ENCODE data around the gene IGF2BP2. TPM values are rescaled to one million over a fixed set of nuclear protein-coding genes. Genes with fewer than 3 reads are reported as not detected.
A peak's percentile ranks its signal among the peaks of the same experiment; 100 is the strongest.
"Not testable (repeated sequence)": the region's sequence is repeated elsewhere in the genome, so short reads cannot be mapped to it uniquely, and the experiment has no call there.

Gene IGF2BP2
- total and polyA plus RNA-seq, 5 donors from 2014 or later: 3.6 TPM; not detected in 4

DNA sequence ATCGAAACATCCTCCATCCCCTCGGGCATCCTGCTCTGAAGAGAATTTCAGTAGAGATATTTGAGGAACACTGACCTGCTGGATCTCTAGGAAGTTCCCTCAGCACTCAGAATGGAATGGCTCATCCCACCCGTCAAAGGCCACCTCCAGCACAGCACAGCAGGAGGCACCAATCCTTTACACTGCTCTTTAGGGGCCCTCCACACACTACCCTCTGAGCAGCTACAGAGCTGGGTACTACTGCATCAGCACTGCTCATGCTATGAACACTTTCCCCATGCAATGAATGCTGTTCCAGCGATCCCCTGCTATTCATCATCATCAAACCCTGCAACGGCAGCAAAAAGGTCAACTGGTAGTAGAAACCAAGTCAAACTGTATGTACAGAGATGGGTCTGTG is 40.5 kb downstream of the IGF2BP2 start:
- ATAC-seq (ENCODE audit: low read depth in 2 of 2) (no peak), DNase-seq (no peak)
- Mint-ChIP-seq H3K4me3 (no peak overlapping the region), H3K27me3 (peaks cover 7% of the 10 kb centered on the region), H3K9me3 (no peaks in the 10 kb centered on the region), H3K36me3 (no peaks in the 10 kb centered on the region), H3K4me1 (no peaks in the 10 kb centered on the region), H3K27ac (no peak overlapping the region)
- Histone ChIP-seq H3K27me3 (ENCODE audit: control insufficient read depth, insufficient read depth, low read length) (no peaks in the 10 kb centered on the region), H3K36me3 (ENCODE audit: control insufficient read depth, insufficient read depth, low read length) (no peaks in the 10 kb centered on the region), H3K9me3 (ENCODE audit: control insufficient read depth in 2 of 2, low read length in 2 of 2) (no peaks in the 10 kb centered on the region), H3K27ac (ENCODE audit: insufficient read depth, low read length, poor library complexity, severe bottlenecking) (no peak overlapping the region), H3K4me1 (ENCODE audit: control insufficient read depth, insufficient read depth, low read length, poor library complexity, severe bottlenecking) (no peaks in the 10 kb centered on the region), H3K4me3 (ENCODE audit: low read depth, low read length) (no peak overlapping the region)

DNA sequence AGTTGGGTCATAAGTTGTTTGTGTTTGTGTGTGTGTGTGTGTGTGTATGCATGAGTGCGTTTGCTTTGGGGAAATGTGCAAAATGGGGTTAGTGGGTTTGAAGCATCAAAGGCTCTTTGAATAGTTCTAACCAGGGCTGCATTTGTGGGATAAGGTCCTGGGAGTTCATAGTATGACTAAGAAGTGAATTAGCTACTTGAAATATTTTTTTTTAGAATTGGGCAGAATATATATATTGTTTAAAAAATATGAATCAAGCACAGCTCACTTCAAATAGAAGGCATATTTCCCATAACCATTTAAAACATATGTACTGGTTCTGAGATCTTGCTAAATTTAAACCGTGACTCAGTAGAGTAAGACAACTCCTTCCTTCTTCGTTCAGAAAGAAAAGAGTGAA is 43.1 kb downstream of the IGF2BP2 start:
- Mint-ChIP-seq H3K27me3 (peaks cover 7% of the 10 kb centered on the region), H3K9me3 (no peaks in the 10 kb centered on the region), H3K36me3 (no peaks in the 10 kb centered on the region), H3K4me3 (no peak overlapping the region), H3K27ac (no peak overlapping the region), H3K4me1 (no peaks in the 10 kb centered on the region)
- Histone ChIP-seq H3K4me1 (ENCODE audit: control insufficient read depth, insufficient read depth, low read length, poor library complexity, severe bottlenecking) (no peaks in the 10 kb centered on the region), H3K4me3 (ENCODE audit: low read depth, low read length) (no peak overlapping the region), H3K27me3 (ENCODE audit: control insufficient read depth, insufficient read depth, low read length) (peaks cover 2% of the 10 kb centered on the region), H3K9me3 (ENCODE audit: control insufficient read depth in 2 of 2, low read length in 2 of 2) (no peaks in the 10 kb centered on the region), H3K36me3 (ENCODE audit: control insufficient read depth, insufficient read depth, low read length) (no peaks in the 10 kb centered on the region), H3K27ac (ENCODE audit: insufficient read depth, low read length, poor library complexity, severe bottlenecking) (no peak overlapping the region)
- no peak for DNase-seq
- no peak for ATAC-seq (ENCODE audit: low read depth in 2 of 2)

DNA sequence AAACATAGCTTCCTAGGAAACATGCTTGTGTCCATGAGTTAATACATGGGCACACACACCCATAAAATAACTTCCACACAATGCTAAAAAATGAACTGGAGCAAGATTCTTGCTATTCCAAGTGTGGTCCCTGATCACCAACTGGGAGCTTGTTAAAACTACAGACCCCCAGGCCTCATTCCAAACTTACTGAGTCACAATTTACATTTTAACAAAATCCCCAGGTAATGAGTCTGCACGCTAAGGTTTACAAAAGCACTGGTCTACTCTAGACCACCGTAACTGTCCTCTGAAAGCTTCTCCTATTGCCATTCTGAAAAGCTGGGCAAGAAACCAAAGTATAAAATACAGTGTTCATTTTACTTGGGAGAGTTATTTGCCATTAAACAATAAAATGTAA is 45.4 kb downstream of the IGF2BP2 start:
- no peaks in the 10 kb centered on the region for H3K4me1 Mint-ChIP-seq

DNA sequence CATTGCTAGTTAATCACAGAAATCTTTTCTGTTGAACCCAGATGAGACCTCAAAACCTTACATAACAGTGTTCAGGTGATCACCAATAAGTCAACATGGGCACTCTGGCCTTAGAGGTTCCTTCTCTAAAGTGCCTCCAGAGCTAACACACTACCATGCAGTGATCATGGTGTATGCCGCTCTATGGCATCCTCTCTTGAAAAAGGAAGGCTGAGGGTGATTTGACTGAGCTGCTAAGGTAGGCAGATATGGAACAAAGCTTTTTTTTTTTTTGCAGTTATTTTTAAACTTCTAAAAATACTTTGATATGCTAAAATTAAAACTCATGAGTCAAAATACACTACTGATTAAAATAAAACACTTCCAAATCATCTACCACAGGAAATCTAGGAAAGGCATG is 46.0 kb downstream of the IGF2BP2 start:
- no peaks in the 10 kb centered on the region for H3K36me3 Mint-ChIP-seq
- Histone ChIP-seq H3K9me3 (ENCODE audit: control insufficient read depth in 2 of 2, low read length in 2 of 2) (no peaks in the 10 kb centered on the region), H3K4me1 (ENCODE audit: control insufficient read depth, insufficient read depth, low read length, poor library complexity, severe bottlenecking) (no peaks in the 10 kb centered on the region), H3K27me3 (ENCODE audit: control insufficient read depth, insufficient read depth, low read length) (peaks cover 2% of the 10 kb centered on the region), H3K4me3 (ENCODE audit: low read depth, low read length) (no peak overlapping the region), H3K36me3 (ENCODE audit: control insufficient read depth, insufficient read depth, low read length) (no peaks in the 10 kb centered on the region), H3K27ac (ENCODE audit: insufficient read depth, low read length, poor library complexity, severe bottlenecking) (no peak overlapping the region)
- ATAC-seq (ENCODE audit: low read depth in 2 of 2) (no peak), DNase-seq (no peak)
- H3K4me3 Mint-ChIP-seq: no peak overlapping the region
- H3K4me1 Mint-ChIP-seq: peaks cover 0 to 2% (median 0%) of the 10 kb centered on the region in 4 donors
- H3K27ac Mint-ChIP-seq: no peak overlapping the region
- peaks cover 0 to 3% (median 0%) of the 10 kb centered on the region in 7 donors for H3K9me3 Mint-ChIP-seq
- H3K27me3 Mint-ChIP-seq: peaks cover 7% of the 10 kb centered on the region

More for the DNA sequence above, 45.4 kb downstream of the IGF2BP2 start:
- Histone ChIP-seq H3K9me3 (ENCODE audit: control insufficient read depth in 2 of 2, low read length in 2 of 2) (no peaks in the 10 kb centered on the region), H3K27me3 (ENCODE audit: control insufficient read depth, insufficient read depth, low read length) (peaks cover 2% of the 10 kb centered on the region), H3K4me3 (ENCODE audit: low read depth, low read length) (no peak overlapping the region), H3K4me1 (ENCODE audit: control insufficient read depth, insufficient read depth, low read length, poor library complexity, severe bottlenecking) (no peaks in the 10 kb centered on the region), H3K27ac (ENCODE audit: insufficient read depth, low read length, poor library complexity, severe bottlenecking) (no peak overlapping the region), H3K36me3 (ENCODE audit: control insufficient read depth, insufficient read depth, low read length) (no peaks in the 10 kb centered on the region)
- ATAC-seq (ENCODE audit: low read depth in 2 of 2) (no peak), DNase-seq (no peak)
- Mint-ChIP-seq H3K36me3 (no peaks in the 10 kb centered on the region), H3K27me3 (peaks cover 7% of the 10 kb centered on the region), H3K9me3 (peaks cover 0 to 3% (median 0%) of the 10 kb centered on the region in 7 donors), H3K27ac (no peak overlapping the region), H3K4me3 (no peak overlapping the region)

DNA sequence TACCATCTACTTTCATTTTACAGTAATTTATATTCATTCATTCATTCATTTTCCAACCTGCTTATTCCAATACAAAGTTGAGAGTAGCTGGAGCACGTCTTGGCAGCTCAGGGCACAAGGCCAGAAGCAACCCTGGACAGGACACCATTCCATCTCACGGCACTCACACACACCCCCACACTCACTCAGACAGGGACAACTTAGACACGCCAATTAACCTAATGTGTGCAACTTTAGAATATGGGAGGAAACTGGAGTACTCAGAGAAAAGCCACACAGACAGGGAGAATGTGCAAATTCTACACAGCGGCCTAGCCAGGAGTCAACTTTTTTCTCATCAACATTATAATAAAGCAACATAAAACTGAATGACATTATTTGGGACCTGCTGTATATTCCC is 46.7 kb downstream of the IGF2BP2 start:
- Mint-ChIP-seq H3K4me3 (no peak overlapping the region), H3K27ac (no peak overlapping the region), H3K27me3 (peaks cover 8% of the 10 kb centered on the region), H3K9me3 (peaks cover 0 to 3% (median 0%) of the 10 kb centered on the region in 7 donors), H3K36me3 (no peaks in the 10 kb centered on the region), H3K4me1 (peaks cover 0 to 3% (median 0%) of the 10 kb centered on the region in 4 donors)
- DNase-seq (no peak), ATAC-seq (ENCODE audit: low read depth in 2 of 2) (no peak)
- Histone ChIP-seq H3K9me3 (ENCODE audit: control insufficient read depth in 2 of 2, low read length in 2 of 2) (no peaks in the 10 kb centered on the region), H3K4me1 (ENCODE audit: control insufficient read depth, insufficient read depth, low read length, poor library complexity, severe bottlenecking) (no peaks in the 10 kb centered on the region), H3K27ac (ENCODE audit: insufficient read depth, low read length, poor library complexity, severe bottlenecking) (no peak overlapping the region), H3K27me3 (ENCODE audit: control insufficient read depth, insufficient read depth, low read length) (peaks cover 2% of the 10 kb centered on the region), H3K4me3 (ENCODE audit: low read depth, low read length) (no peak overlapping the region), H3K36me3 (ENCODE audit: control insufficient read depth, insufficient read depth, low read length) (no peaks in the 10 kb centered on the region)

DNA sequence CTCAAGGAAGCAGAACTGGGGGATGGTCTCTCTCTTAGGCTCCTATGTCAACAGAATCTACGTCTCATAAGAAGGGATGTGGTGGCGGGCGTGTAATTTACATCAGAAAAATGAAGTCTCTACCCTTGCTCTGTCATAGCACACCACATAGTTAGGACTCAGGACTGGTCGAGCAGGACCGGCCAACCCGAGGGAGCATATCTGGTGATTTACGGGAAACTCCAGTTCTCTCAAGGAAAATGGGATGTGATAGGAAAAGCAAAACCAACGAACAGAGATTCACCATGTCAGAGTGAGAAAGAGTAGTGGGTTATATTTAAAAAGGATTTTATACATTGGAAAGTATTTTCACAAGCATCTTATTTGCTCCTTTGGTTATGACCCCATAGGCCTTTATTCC is 54.7 kb downstream of the IGF2BP2 start:
- no peak for ATAC-seq (ENCODE audit: low read depth in 2 of 2)
- Mint-ChIP-seq H3K4me1 (peaks cover 0 to 3% (median 0%) of the 10 kb centered on the region in 4 donors), H3K27me3 (peaks cover 19% of the 10 kb centered on the region), H3K4me3 (no peak overlapping the region), H3K36me3 (no peaks in the 10 kb centered on the region), H3K9me3 (peaks cover 0 to 2% (median 0%) of the 10 kb centered on the region in 7 donors), H3K27ac (no peak overlapping the region)
- no peaks in the 10 kb centered on the region for H3K27me3 ChIP-seq (ENCODE audit: control insufficient read depth, insufficient read depth, low read length)
- no peak overlapping the region for H3K4me3 ChIP-seq (ENCODE audit: low read depth, low read length)
- no peak for DNase-seq
- no peaks in the 10 kb centered on the region for H3K9me3 ChIP-seq (ENCODE audit: control insufficient read depth in 2 of 2, low read length in 2 of 2)
- H3K36me3 ChIP-seq (ENCODE audit: control insufficient read depth, insufficient read depth, low read length): no peaks in the 10 kb centered on the region
- H3K27ac ChIP-seq (ENCODE audit: insufficient read depth, low read length, poor library complexity, severe bottlenecking): no peak overlapping the region
- H3K4me1 ChIP-seq (ENCODE audit: control insufficient read depth, insufficient read depth, low read length, poor library complexity, severe bottlenecking): no peaks in the 10 kb centered on the region

DNA sequence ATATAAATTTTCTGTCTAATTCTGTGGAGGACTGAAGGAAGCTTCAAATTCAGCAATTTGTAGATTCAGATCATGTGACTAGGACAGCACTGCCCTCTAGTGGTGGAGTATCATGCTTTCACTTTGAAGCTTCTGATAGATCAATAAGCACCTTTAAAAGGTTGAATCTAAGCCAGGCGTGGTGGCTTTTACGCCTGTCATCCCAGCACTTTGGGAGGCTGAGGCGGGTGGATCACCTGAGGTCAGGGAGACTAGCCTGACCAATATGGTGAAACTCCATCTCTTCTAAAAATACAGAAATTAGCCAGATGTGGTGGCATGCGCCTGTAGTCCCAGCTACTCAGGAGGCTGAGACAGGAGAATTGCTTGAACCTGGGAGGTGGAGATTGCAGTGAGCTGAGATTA is 56.3 kb downstream of the IGF2BP2 start:
- not testable (repeated sequence) for H3K27ac ChIP-seq (ENCODE audit: insufficient read depth, low read length, poor library complexity, severe bottlenecking); H3K27ac Mint-ChIP-seq; H3K4me3 Mint-ChIP-seq; H3K9me3 Mint-ChIP-seq; H3K36me3 Mint-ChIP-seq; H3K36me3 ChIP-seq (ENCODE audit: control insufficient read depth, insufficient read depth, low read length); H3K27me3 ChIP-seq (ENCODE audit: control insufficient read depth, insufficient read depth, low read length); ATAC-seq (ENCODE audit: low read depth in 2 of 2); H3K9me3 ChIP-seq (ENCODE audit: control insufficient read depth in 2 of 2, low read length in 2 of 2); H3K4me1 ChIP-seq (ENCODE audit: control insufficient read depth, insufficient read depth, low read length, poor library complexity, severe bottlenecking); H3K4me3 ChIP-seq (ENCODE audit: low read depth, low read length); H3K4me1 Mint-ChIP-seq
- peak; percentile 12 to 85 (median 20) for DNase-seq
- H3K27me3 Mint-ChIP-seq: peaks cover 23% of the 10 kb centered on the region

- Histone ChIP-seq H3K27me3 (ENCODE audit: control insufficient read depth, insufficient read depth, low read length) (peaks cover 9% of the 10 kb centered on the region), H3K9me3 (ENCODE audit: control insufficient read depth in 2 of 2, low read length in 2 of 2) (no peaks in the 10 kb centered on the region), H3K4me1 (ENCODE audit: control insufficient read depth, insufficient read depth, low read length, poor library complexity, severe bottlenecking) (no peaks in the 10 kb centered on the region), H3K27ac (ENCODE audit: insufficient read depth, low read length, poor library complexity, severe bottlenecking) (no peak overlapping the region), H3K4me3 (ENCODE audit: low read depth, low read length) (no peak overlapping the region), H3K36me3 (ENCODE audit: control insufficient read depth, insufficient read depth, low read length) (no peaks in the 10 kb centered on the region)
- H3K4me3 Mint-ChIP-seq: no peak overlapping the region
- H3K9me3 Mint-ChIP-seq: peaks cover 0 to 3% (median 0%) of the 10 kb centered on the region in 7 donors
- H3K36me3 Mint-ChIP-seq: no peaks in the 10 kb centered on the region
- peaks cover 17% of the 10 kb centered on the region for H3K27me3 Mint-ChIP-seq
- DNase-seq (no peak), ATAC-seq (ENCODE audit: low read depth in 2 of 2) (no peak)
- no peak overlapping the region for H3K27ac Mint-ChIP-seq
- H3K4me1 Mint-ChIP-seq: no peaks in the 10 kb centered on the region
Observed at GRCh38 chr3:185767002-185767688, 57.7 kb downstream of the IGF2BP2 start.
